Naive B cell (primary cell): Measurements from ENCODE around the gene KCNE1. TPM values are rescaled to one million over a fixed set of nuclear protein-coding genes. Genes with fewer than 3 reads are reported as not detected.
A peak's percentile ranks its signal among the peaks of the same experiment; 100 is the strongest.
"Not testable (repeated sequence)": the region's sequence is repeated elsewhere in the genome, so short reads cannot be mapped to it uniquely, and the experiment has no call there.

Source experiments
- ATAC-seq, 2 donors: fragments of 150-1000 bp; cut with Tn5 transposase; 2 replicates each; pipeline ENCODE4 v1.10.0; 2021; ENCODE audit warnings: low read depth in 2 of 2, mild to moderate bottlenecking in 2 of 2, moderate library complexity in 2 of 2
- DNase-seq: peaks from one replicate; pipeline ENCODE4 v3.0.0; 2022
- H3K27ac Mint-ChIP-seq, 6 donors: one replicate each; pipeline ENCODE4 v1.8.0; 2020 to 2022; ENCODE audit warnings: mild to moderate bottlenecking in 6 of 6, mixed read lengths in 6 of 6, moderate library complexity in 5 of 6, inconsistent platforms in 2 of 6
- H3K27me3 Mint-ChIP-seq, 3 donors: one replicate each; pipeline ENCODE4 v1.8.0; 2021 to 2022; ENCODE audit warnings: mixed read lengths in 3 of 3, mild to moderate bottlenecking in 1 of 3
- H3K36me3 Mint-ChIP-seq, 2 donors: one replicate each; pipeline ENCODE4 v1.8.0; 2020 to 2022; ENCODE audit warnings: mixed read lengths in 2 of 2, inconsistent platforms in 1 of 2, mild to moderate bottlenecking in 1 of 2
- H3K4me1 Mint-ChIP-seq, 3 donors: one replicate each; pipeline ENCODE4 v1.8.0; 2020 to 2022; ENCODE audit warnings: mixed read lengths in 3 of 3, inconsistent platforms in 1 of 3, mild to moderate bottlenecking in 1 of 3, moderate library complexity in 1 of 3
- H3K4me3 Mint-ChIP-seq, 8 donors: one replicate each; pipeline ENCODE4 v1.8.0; 2020 to 2022; ENCODE audit warnings: mild to moderate bottlenecking in 8 of 8, mixed read lengths in 8 of 8, moderate library complexity in 8 of 8, inconsistent platforms in 2 of 8
- H3K9me3 Mint-ChIP-seq, 7 donors: one replicate each; pipeline ENCODE4 v1.8.0; 2020 to 2022; ENCODE audit warnings: mixed read lengths in 7 of 7, mild to moderate bottlenecking in 5 of 7, inconsistent platforms in 2 of 7, moderate library complexity in 1 of 7
- polyA plus RNA-seq, 6 donors: library from polyadenylated mRNA; unstranded; fragments of 300-500 nt; fragmentation: Illumina TruSeq; gene quantifications; one replicate each; pipeline ENCODE4 v1.2.3, GENCODE V29; 2021; ENCODE audit warnings: low read depth in 6 of 6

Gene KCNE1
- polyA plus RNA-seq, 6 donors from 2014 or later, result not detected

- not testable (repeated sequence) for H3K4me1 Mint-ChIP-seq, H3K27ac Mint-ChIP-seq, ATAC-seq, DNase-seq, H3K27me3 Mint-ChIP-seq, H3K4me3 Mint-ChIP-seq, H3K36me3 Mint-ChIP-seq, H3K9me3 Mint-ChIP-seq
Observed at GRCh38 chr21:34483854-34484253, 28.2 kb downstream of the KCNE1 start.

- not testable (repeated sequence) for H3K27ac Mint-ChIP-seq, ATAC-seq, H3K4me3 Mint-ChIP-seq, H3K4me1 Mint-ChIP-seq, H3K27me3 Mint-ChIP-seq, H3K9me3 Mint-ChIP-seq, H3K36me3 Mint-ChIP-seq, DNase-seq
Observed at GRCh38 chr21:34483435-34483834, 28.6 kb downstream of the KCNE1 start.

GRCh38 chr21:34467333-34467732 lies 44.7 kb downstream of the KCNE1 start:
- not testable (repeated sequence) for H3K9me3 Mint-ChIP-seq, DNase-seq, ATAC-seq, H3K4me3 Mint-ChIP-seq, H3K4me1 Mint-ChIP-seq, H3K27me3 Mint-ChIP-seq, H3K36me3 Mint-ChIP-seq, H3K27ac Mint-ChIP-seq

GRCh38 chr21:34459426-34459825 lies 52.6 kb downstream of the KCNE1 start:
- H3K9me3 Mint-ChIP-seq, ATAC-seq, H3K27ac Mint-ChIP-seq: not testable (repeated sequence)

GRCh38 chr21:34458266-34458665 lies 53.7 kb downstream of the KCNE1 start:
- H3K4me3 Mint-ChIP-seq, H3K27ac Mint-ChIP-seq, DNase-seq, H3K4me1 Mint-ChIP-seq, H3K27me3 Mint-ChIP-seq, H3K9me3 Mint-ChIP-seq, H3K36me3 Mint-ChIP-seq, ATAC-seq: not testable (repeated sequence)

More at GRCh38 chr21:34459426-34459825, 52.6 kb downstream of the KCNE1 start:
- H3K36me3 Mint-ChIP-seq, DNase-seq, H3K4me3 Mint-ChIP-seq, H3K27me3 Mint-ChIP-seq, H3K4me1 Mint-ChIP-seq: not testable (repeated sequence)

- H3K27ac Mint-ChIP-seq, H3K27me3 Mint-ChIP-seq, H3K36me3 Mint-ChIP-seq, H3K4me1 Mint-ChIP-seq, H3K9me3 Mint-ChIP-seq, H3K4me3 Mint-ChIP-seq, ATAC-seq, DNase-seq: not testable (repeated sequence)
Observed at GRCh38 chr21:34456180-34456579, 55.8 kb downstream of the KCNE1 start.

GRCh38 chr21:34455628-34456027 lies 56.4 kb downstream of the KCNE1 start:
- ATAC-seq, H3K4me1 Mint-ChIP-seq, DNase-seq, H3K4me3 Mint-ChIP-seq, H3K9me3 Mint-ChIP-seq, H3K27ac Mint-ChIP-seq, H3K27me3 Mint-ChIP-seq, H3K36me3 Mint-ChIP-seq: not testable (repeated sequence)

GRCh38 chr21:34447018-34447417 lies 65.0 kb downstream of the KCNE1 start:
- not testable (repeated sequence) for DNase-seq, H3K36me3 Mint-ChIP-seq, ATAC-seq

GRCh38 chr21:34443486-34443885 lies 68.5 kb downstream of the KCNE1 start:
- ATAC-seq, result peak; percentile 33 to 42
- not testable (repeated sequence) for H3K9me3 Mint-ChIP-seq, H3K36me3 Mint-ChIP-seq, H3K4me1 Mint-ChIP-seq, H3K27me3 Mint-ChIP-seq, H3K4me3 Mint-ChIP-seq, DNase-seq, H3K27ac Mint-ChIP-seq

More at GRCh38 chr21:34447018-34447417, 65.0 kb downstream of the KCNE1 start:
- not testable (repeated sequence) for H3K27me3 Mint-ChIP-seq, H3K9me3 Mint-ChIP-seq, H3K4me3 Mint-ChIP-seq, H3K4me1 Mint-ChIP-seq, H3K27ac Mint-ChIP-seq

- H3K9me3 Mint-ChIP-seq, DNase-seq, H3K4me3 Mint-ChIP-seq, H3K4me1 Mint-ChIP-seq, H3K27me3 Mint-ChIP-seq, ATAC-seq, H3K27ac Mint-ChIP-seq, H3K36me3 Mint-ChIP-seq: not testable (repeated sequence)
Observed at GRCh38 chr21:34429710-34430109, 82.3 kb downstream of the KCNE1 start.

GRCh38 chr21:34428441-34428840 lies 83.6 kb downstream of the KCNE1 start:
- DNase-seq, H3K9me3 Mint-ChIP-seq, H3K4me1 Mint-ChIP-seq, H3K27ac Mint-ChIP-seq, ATAC-seq, H3K27me3 Mint-ChIP-seq, H3K36me3 Mint-ChIP-seq, H3K4me3 Mint-ChIP-seq: not testable (repeated sequence)

- H3K9me3 Mint-ChIP-seq, H3K36me3 Mint-ChIP-seq, H3K4me3 Mint-ChIP-seq, DNase-seq, H3K27ac Mint-ChIP-seq, ATAC-seq, H3K27me3 Mint-ChIP-seq, H3K4me1 Mint-ChIP-seq: not testable (repeated sequence)
Observed at GRCh38 chr21:34427339-34427738, 84.7 kb downstream of the KCNE1 start.

- H3K4me3 Mint-ChIP-seq, DNase-seq, ATAC-seq, H3K4me1 Mint-ChIP-seq, H3K36me3 Mint-ChIP-seq, H3K9me3 Mint-ChIP-seq, H3K27me3 Mint-ChIP-seq, H3K27ac Mint-ChIP-seq: not testable (repeated sequence)
Observed at GRCh38 chr21:34423805-34424204, 88.2 kb downstream of the KCNE1 start, which contains the start of gene SMIM34. Gene SMIM34, minus strand, starts transcription at chr21:34423951. Its CDS starts 112 bp downstream, at chr21:34423839.

- not testable (repeated sequence) for H3K27me3 Mint-ChIP-seq, H3K4me1 Mint-ChIP-seq, H3K36me3 Mint-ChIP-seq, ATAC-seq, H3K27ac Mint-ChIP-seq, DNase-seq, H3K9me3 Mint-ChIP-seq, H3K4me3 Mint-ChIP-seq
Observed at GRCh38 chr21:34417448-34418077, 94.4 kb downstream of the KCNE1 start.

GRCh38 chr21:34407294-34407693 lies 104.7 kb downstream of the KCNE1 start:
- H3K4me3 Mint-ChIP-seq, H3K27ac Mint-ChIP-seq, H3K9me3 Mint-ChIP-seq, H3K36me3 Mint-ChIP-seq, H3K27me3 Mint-ChIP-seq, DNase-seq, H3K4me1 Mint-ChIP-seq: not testable (repeated sequence)
- ATAC-seq, result peak; percentile 87
